Measurements from ENCODE around the gene INHBB.
"Not testable (repeated sequence)": the region's sequence is repeated elsewhere in the genome, so short reads cannot be mapped to it uniquely, and the experiment has no call there.

The INHBB gene

GRCh38 chr2:120320318-120320851, 25.6 kb upstream of the INHBB start:
- POLR2A ChIA-PET, result no interaction called here
- CTCF ChIA-PET, result no interaction called here
- no peak for DNase-seq (ENCODE audit: extremely low spot score)
- TF ChIP-seq BHLHE40 (IDR thresholded peaks at IDR 0.05; ENCODE audit: borderline replicate concordance) (no peak), ARNT (IDR thresholded peaks at IDR 0.05) (no peak), HDGF (IDR thresholded peaks at IDR 0.05; ENCODE audit: borderline replicate concordance) (no peak), SUZ12 (IDR thresholded peaks at IDR 0.05) (no peak), L3MBTL2 (conservative IDR thresholded peaks at IDR 0.05) (no peak)

GRCh38 chr2:120320887-120321556, 24.9 kb upstream of the INHBB start:
- DNase-seq (ENCODE audit: extremely low spot score); CTCF ChIA-PET; POLR2A ChIA-PET: not testable (repeated sequence)

GRCh38 chr2:120321721-120322284, 24.1 kb upstream of the INHBB start:
- ChIA-PET CTCF (no interaction called here), POLR2A (no interaction called here)
- TF ChIP-seq NFRKB (IDR thresholded peaks at IDR 0.05) (no peak), ZNF384 (IDR thresholded peaks at IDR 0.05) (no peak), FOXM1 (IDR thresholded peaks at IDR 0.05; ENCODE audit: borderline replicate concordance) (no peak), TARDBP (IDR thresholded peaks at IDR 0.05) (no peak), FOXA1 (IDR thresholded peaks at IDR 0.05) (no peak), CTBP1 (IDR thresholded peaks at IDR 0.05; ENCODE audit: borderline replicate concordance) (no peak), FOXK2 (IDR thresholded peaks at IDR 0.05) (no peak), SUZ12 (IDR thresholded peaks at IDR 0.05) (no peak), SP1 (IDR thresholded peaks at IDR 0.05) (no peak), ARNT (IDR thresholded peaks at IDR 0.05) (no peak), L3MBTL2 (conservative IDR thresholded peaks at IDR 0.05) (no peak), HDGF (IDR thresholded peaks at IDR 0.05; ENCODE audit: borderline replicate concordance) (no peak), LEF1 (IDR thresholded peaks at IDR 0.05; ENCODE audit: borderline replicate concordance) (no peak)
- TF ChIP-seq, protein P1, sequence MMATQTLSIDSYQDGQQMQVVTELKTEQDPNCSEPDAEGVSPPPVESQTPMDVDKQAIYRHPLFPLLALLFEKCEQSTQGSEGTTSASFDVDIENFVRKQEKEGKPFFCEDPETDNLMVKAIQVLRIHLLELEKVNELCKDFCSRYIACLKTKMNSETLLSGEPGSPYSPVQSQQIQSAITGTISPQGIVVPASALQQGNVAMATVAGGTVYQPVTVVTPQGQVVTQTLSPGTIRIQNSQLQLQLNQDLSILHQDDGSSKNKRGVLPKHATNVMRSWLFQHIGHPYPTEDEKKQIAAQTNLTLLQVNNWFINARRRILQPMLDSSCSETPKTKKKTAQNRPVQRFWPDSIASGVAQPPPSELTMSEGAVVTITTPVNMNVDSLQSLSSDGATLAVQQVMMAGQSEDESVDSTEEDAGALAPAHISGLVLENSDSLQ (IDR thresholded peaks at IDR 0.05), result no peak
- no peak for DNase-seq (ENCODE audit: extremely low spot score)

- DNase-seq (ENCODE audit: extremely low spot score), result no peak
- POLR2A ChIA-PET, result no interaction called here
- TF ChIP-seq SUZ12 (IDR thresholded peaks at IDR 0.05) (no peak), L3MBTL2 (conservative IDR thresholded peaks at IDR 0.05) (no peak), FOXM1 (IDR thresholded peaks at IDR 0.05; ENCODE audit: borderline replicate concordance) (no peak)
- CTCF ChIA-PET, result no interaction called here
These were observed 23.6 kb upstream of the INHBB start for GRCh38 chr2:120322329-120322728.

GRCh38 chr2:120323214-120323613, 22.7 kb upstream of the INHBB start:
- POLR2A ChIA-PET, result no interaction called here
- DNase-seq (ENCODE audit: extremely low spot score), result no peak

GRCh38 chr2:120323807-120324399, 22.0 kb upstream of the INHBB start:
- ChIA-PET CTCF (interaction anchor here (1.0 to 2.2 kb wide), 3 partner anchors 11 to 756 kb away, joined by 3 to 9 read pairs (median 4); no protein-coding TSS in a partner anchor), POLR2A (no interaction called here)
- no peak for TF ChIP-seq TARDBP (IDR thresholded peaks at IDR 0.05)
- TF ChIP-seq L3MBTL2 (conservative IDR thresholded peaks at IDR 0.05), result no peak
- TF ChIP-seq, protein P1 (IDR thresholded peaks at IDR 0.05), result no peak
- TF ChIP-seq HDGF (IDR thresholded peaks at IDR 0.05; ENCODE audit: borderline replicate concordance), result no peak
- TF ChIP-seq CTBP1 (IDR thresholded peaks at IDR 0.05; ENCODE audit: borderline replicate concordance), result no peak
- TF ChIP-seq LEF1 (IDR thresholded peaks at IDR 0.05; ENCODE audit: borderline replicate concordance), result no peak
- TF ChIP-seq FOXK2 (IDR thresholded peaks at IDR 0.05), result no peak
- TF ChIP-seq SUZ12 (IDR thresholded peaks at IDR 0.05), result no peak
- TF ChIP-seq ZNF384 (IDR thresholded peaks at IDR 0.05), result no peak
- TF ChIP-seq SP1 (IDR thresholded peaks at IDR 0.05), result no peak
- no peak for TF ChIP-seq NFRKB (IDR thresholded peaks at IDR 0.05)
- TF ChIP-seq FOXM1 (IDR thresholded peaks at IDR 0.05; ENCODE audit: borderline replicate concordance), result no peak
- no peak for DNase-seq (ENCODE audit: extremely low spot score)

More at GRCh38 chr2:120323214-120323613, 22.7 kb upstream of the INHBB start:
- TF ChIP-seq SUZ12 (IDR thresholded peaks at IDR 0.05) (no peak), NFRKB (IDR thresholded peaks at IDR 0.05) (no peak), FOXM1 (IDR thresholded peaks at IDR 0.05; ENCODE audit: borderline replicate concordance) (no peak), HDGF (IDR thresholded peaks at IDR 0.05; ENCODE audit: borderline replicate concordance) (no peak), FOXK2 (IDR thresholded peaks at IDR 0.05) (no peak), LEF1 (IDR thresholded peaks at IDR 0.05; ENCODE audit: borderline replicate concordance) (no peak), ZNF384 (IDR thresholded peaks at IDR 0.05) (no peak), SP1 (IDR thresholded peaks at IDR 0.05) (no peak), FOXA1 (IDR thresholded peaks at IDR 0.05) (no peak), TARDBP (IDR thresholded peaks at IDR 0.05) (no peak), CTBP1 (IDR thresholded peaks at IDR 0.05; ENCODE audit: borderline replicate concordance) (no peak), ARNT (IDR thresholded peaks at IDR 0.05) (no peak), BHLHE40 (IDR thresholded peaks at IDR 0.05; ENCODE audit: borderline replicate concordance) (no peak), L3MBTL2 (conservative IDR thresholded peaks at IDR 0.05) (no peak), ELF4 (IDR thresholded peaks at IDR 0.05) (no peak)
- TF ChIP-seq, protein P1 (IDR thresholded peaks at IDR 0.05), result no peak
- CTCF ChIA-PET, result interaction anchor here (0.6 to 2.2 kb wide), 3 partner anchors 10 to 757 kb away, joined by 3 to 9 read pairs (median 3); no protein-coding TSS in a partner anchor
